BLaER1 (cell line): Measurements from ENCODE around the gene ACTMAP.
"Not testable (repeated sequence)": the region's sequence is repeated elsewhere in the genome, so short reads cannot be mapped to it uniquely, and the experiment has no call there.

Experiments
- H3K27ac ChIP-seq: shearing (Covaris generic); formaldehyde crosslinking; 2 replicates; pipeline ENCODE4 v1.8.1; 2022
- H3K27me3 ChIP-seq: shearing (Covaris generic); formaldehyde crosslinking; 2 replicates; pipeline ENCODE4 v1.8.1; 2022
- H3K36me3 ChIP-seq: shearing (Covaris generic); formaldehyde crosslinking; 2 replicates; pipeline ENCODE4 v1.8.1; 2022
- H3K4me1 ChIP-seq: shearing (Covaris generic); formaldehyde crosslinking; 2 replicates; pipeline ENCODE4 v1.8.1; 2022
- H3K4me2 ChIP-seq: shearing (Covaris generic); formaldehyde crosslinking; 2 replicates; pipeline ENCODE4 v1.8.1; 2022
- H3K4me3 ChIP-seq: shearing (Covaris generic); formaldehyde crosslinking; 2 replicates; pipeline ENCODE4 v1.8.1; 2022
- H3K9ac ChIP-seq: shearing (Covaris generic); formaldehyde crosslinking; 2 replicates; pipeline ENCODE4 v1.8.1; 2022
- H3K9me3 ChIP-seq: shearing (Covaris generic); formaldehyde crosslinking; 2 replicates; pipeline ENCODE4 v1.8.1; 2022
- H4K20me1 ChIP-seq: shearing (Covaris generic); formaldehyde crosslinking; 2 replicates; pipeline ENCODE4 v1.8.1; 2022
- Cebpa-rat ChIP-seq: shearing (Covaris generic); IDR thresholded peaks from 2 replicates; pipeline ENCODE4 v1.8.1; 2022

ACTMAP gene

DNA sequence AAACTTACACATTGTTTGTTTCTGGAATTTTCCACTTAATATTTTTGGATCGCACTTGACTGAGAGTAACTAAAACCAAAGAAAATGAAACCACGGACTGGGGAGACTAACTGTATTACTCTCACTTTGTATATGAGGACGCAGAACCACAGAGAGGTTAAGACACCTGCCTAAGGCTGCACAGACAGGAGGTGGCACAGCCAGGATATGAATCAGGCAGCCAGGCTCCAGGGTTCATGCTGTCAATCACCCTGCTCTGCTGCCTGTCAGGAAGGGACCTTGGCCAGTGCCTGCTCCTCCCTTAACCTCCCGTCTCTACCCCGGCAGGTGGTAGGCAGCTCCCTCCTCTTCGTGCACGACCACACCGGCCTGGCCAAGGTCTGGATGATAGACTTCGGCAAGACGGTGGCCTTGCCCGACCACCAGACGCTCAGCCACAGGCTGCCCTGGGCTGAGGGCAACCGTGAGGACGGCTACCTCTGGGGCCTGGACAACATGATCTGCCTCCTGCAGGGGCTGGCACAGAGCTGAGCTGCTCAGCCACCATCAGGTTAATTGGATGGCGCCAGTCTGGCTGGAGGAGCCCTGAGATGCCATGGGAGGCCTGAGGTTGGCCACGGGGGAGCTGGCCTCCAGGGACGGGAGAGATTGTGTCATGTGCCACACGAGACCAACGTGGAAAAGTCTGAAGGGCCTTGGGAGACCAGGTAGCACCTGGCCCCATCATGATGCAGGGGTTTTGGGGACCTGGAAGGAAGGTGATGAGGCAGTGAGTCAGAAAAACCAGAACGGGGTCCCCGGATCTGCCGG, 11.0 kb downstream of the ACTMAP start:
- Histone ChIP-seq H3K27me3 (no peaks in the 10 kb centered on the region), H3K4me1 (peaks cover 17% of the 10 kb centered on the region), H3K9ac (0 out of 2 replicates have a peak overlapping the region, but pooled peaks have one; percentile 45), H4K20me1 (no peaks in the 10 kb centered on the region), H3K4me3 (no peak overlapping the region), H3K9me3 (no peaks in the 10 kb centered on the region), H3K27ac (0 out of 2 replicates have a peak overlapping the region, but pooled peaks have one; percentile 26), H3K4me2 (peak overlapping the region; percentile 36), H3K36me3 (peaks cover 62% of the 10 kb centered on the region)
- no peak for TF ChIP-seq Cebpa-rat

DNA sequence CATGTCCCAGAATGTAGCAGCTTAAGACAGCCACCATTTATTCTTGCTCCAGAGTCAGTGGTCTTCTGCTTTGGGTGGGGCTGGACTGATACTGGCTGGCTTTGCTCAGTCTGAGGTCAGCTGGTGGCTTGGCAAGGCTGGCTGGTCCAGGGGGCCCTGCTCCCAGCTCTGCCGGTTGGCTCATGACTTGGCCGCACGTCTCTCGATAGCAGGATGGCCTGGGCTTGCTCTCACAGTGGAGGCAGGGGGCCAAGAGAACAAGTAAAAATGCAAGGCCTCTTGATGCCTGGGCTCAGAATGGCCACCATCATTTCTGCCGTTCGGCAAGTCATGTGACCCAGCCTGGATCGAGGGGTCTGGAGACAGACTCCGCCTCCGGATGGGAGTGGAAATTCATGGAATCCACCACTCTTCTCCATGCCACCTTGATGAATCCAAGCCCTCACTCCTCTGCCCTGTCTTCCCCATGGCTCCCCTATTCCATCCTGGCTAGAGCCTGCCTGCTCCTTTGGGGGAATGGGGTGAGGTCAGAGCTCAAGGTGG, 13.1 kb downstream of the ACTMAP start:
- Histone ChIP-seq H3K36me3 (peaks cover 74% of the 10 kb centered on the region), H3K4me2 (no peak overlapping the region), H3K4me3 (no peak overlapping the region), H3K27me3 (no peaks in the 10 kb centered on the region), H3K4me1 (peaks cover 17% of the 10 kb centered on the region), H3K9ac (no peak overlapping the region), H3K9me3 (no peaks in the 10 kb centered on the region), H3K27ac (no peak overlapping the region), H4K20me1 (no peaks in the 10 kb centered on the region)
- no peak for TF ChIP-seq Cebpa-rat

DNA sequence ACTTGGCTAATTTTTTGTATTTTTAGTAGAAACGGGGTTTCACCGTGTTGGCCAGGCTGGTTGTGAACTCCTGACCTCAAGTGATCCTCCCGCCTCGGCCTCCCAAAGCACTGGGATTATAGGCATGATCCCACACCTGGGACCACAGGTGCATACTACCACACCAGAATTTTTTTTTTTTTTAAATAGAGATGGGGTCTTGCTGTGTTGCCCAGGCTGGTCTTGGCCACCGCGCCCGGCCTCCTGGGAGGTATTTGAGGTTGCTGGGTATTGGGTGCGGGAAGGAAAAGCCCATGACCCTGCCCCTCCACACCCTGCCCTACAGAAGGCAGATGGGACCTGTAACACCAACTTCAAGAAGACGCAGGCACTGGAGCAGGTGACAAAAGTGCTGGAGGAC, 13.6 kb downstream of the ACTMAP start:
- Histone ChIP-seq H3K9ac (no peak overlapping the region), H3K4me3 (no peak overlapping the region), H3K27ac (no peak overlapping the region), H3K9me3 (no peaks in the 10 kb centered on the region), H3K27me3 (no peaks in the 10 kb centered on the region), H3K36me3 (peaks cover 79% of the 10 kb centered on the region), H3K4me2 (no peak overlapping the region), H4K20me1 (no peaks in the 10 kb centered on the region), H3K4me1 (peaks cover 17% of the 10 kb centered on the region)
- TF ChIP-seq Cebpa-rat, result no peak

DNA sequence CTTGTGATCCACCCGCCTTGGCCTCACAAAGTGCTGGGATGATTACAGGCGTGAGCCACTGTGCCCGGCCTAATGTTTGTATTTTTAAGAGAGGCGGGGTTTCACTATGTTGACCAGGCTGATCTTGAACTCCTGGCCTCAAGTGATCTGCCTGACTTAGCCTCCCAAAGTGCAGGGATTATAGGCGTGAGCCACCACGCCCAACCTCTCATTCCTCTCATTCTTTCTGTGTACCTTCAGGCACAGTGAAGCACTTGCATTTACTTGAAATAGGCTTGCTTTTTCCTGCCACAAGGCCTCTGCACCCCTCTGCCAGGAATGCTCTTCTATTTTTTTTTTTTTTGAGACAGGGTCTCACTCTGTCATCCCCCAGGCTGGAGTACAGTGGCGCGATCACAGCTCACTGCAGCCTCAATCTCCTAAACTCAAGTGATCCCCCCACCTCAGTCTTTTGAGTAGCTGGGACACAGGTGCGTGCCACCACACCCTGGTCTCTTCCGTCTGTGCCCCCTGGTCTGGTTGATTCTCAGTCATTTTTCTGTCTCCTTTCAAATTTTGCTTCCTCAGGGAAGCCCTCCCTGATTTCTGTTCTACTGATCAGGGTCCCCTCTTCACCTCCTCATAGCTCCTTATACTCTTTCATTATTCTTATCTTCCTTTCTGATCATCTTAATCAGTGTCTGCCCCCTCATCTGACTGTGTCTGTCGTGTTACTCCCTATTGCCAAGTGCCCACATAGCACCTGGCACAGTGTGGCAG, 15.1 kb downstream of the ACTMAP start:
- Histone ChIP-seq H4K20me1 (no peaks in the 10 kb centered on the region), H3K27me3 (no peaks in the 10 kb centered on the region), H3K4me2 (no peak overlapping the region), H3K27ac (no peak overlapping the region), H3K9ac (no peak overlapping the region), H3K4me1 (peaks cover 13% of the 10 kb centered on the region), H3K9me3 (no peaks in the 10 kb centered on the region), H3K4me3 (no peak overlapping the region), H3K36me3 (peaks cover 94% of the 10 kb centered on the region)
- TF ChIP-seq Cebpa-rat, result no peak

DNA sequence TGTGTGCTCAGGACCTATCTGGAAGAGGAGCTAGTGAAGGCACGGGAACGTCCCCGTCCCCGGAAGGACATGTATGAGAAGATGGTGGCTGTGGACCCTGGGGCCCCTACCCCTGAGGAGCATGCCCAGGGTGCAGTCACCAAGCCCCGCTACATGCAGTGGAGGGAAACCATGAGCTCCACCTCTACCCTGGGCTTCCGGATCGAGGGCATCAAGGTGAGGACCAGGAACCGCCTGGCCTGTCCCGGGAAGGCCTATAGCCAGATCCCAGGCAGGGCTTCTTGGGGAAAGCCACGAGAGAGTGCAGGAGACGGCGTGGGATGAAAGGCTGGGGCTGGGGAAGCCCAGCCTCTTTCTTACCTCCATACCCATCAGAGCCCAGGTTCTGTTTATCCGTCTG, 17.1 kb downstream of the ACTMAP start:
- H4K20me1 ChIP-seq, result no peaks in the 10 kb centered on the region
- peaks cover 96% of the 10 kb centered on the region for H3K36me3 ChIP-seq
- H3K4me1 ChIP-seq, result no peaks in the 10 kb centered on the region
- TF ChIP-seq Cebpa-rat, result no peak
- H3K9ac ChIP-seq, result no peak overlapping the region
- H3K4me3 ChIP-seq, result no peak overlapping the region
- no peaks in the 10 kb centered on the region for H3K9me3 ChIP-seq
- H3K27ac ChIP-seq, result no peak overlapping the region
- H3K4me2 ChIP-seq, result no peak overlapping the region
- H3K27me3 ChIP-seq, result no peaks in the 10 kb centered on the region

GRCh38 chr19:40732304-40732703, 18.0 kb downstream of the ACTMAP start:
- not testable (repeated sequence) for H3K4me2 ChIP-seq, H3K27ac ChIP-seq, H3K9ac ChIP-seq, H3K9me3 ChIP-seq, H3K27me3 ChIP-seq, H3K4me3 ChIP-seq, H3K4me1 ChIP-seq, H4K20me1 ChIP-seq
- peaks cover 99% of the 10 kb centered on the region for H3K36me3 ChIP-seq

GRCh38 chr19:40730065-40730464, 20.2 kb downstream of the ACTMAP start:
- H3K36me3 ChIP-seq, result peaks cover 97% of the 10 kb centered on the region
- H3K9me3 ChIP-seq, H3K4me1 ChIP-seq, H3K27ac ChIP-seq, H4K20me1 ChIP-seq, H3K4me2 ChIP-seq, H3K4me3 ChIP-seq, H3K9ac ChIP-seq, H3K27me3 ChIP-seq: not testable (repeated sequence)

DNA sequence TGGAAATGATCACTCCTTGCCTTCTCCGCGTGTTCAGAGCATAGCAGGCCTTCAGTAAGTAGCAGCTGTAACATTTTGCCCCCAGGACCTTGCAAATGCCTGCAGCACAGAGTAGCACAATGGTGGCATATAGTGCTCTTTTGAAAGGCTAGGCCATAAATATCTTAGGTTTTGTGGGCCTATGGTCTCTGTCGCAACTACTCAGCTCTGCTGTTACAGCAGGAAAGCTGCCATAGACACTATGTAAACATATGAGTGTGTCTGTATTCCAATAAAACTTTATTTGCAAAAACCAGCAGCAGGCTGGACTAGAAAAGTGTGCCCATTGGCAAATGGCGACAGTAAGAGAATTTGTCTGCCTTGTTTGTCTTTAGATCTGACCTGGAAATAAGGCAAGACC, 24.0 kb downstream of the ACTMAP start:
- no peaks in the 10 kb centered on the region for H3K4me1 ChIP-seq
- H3K9ac ChIP-seq, result no peak overlapping the region
- H3K9me3 ChIP-seq, result no peaks in the 10 kb centered on the region
- no peak overlapping the region for H3K4me2 ChIP-seq
- peaks cover 81% of the 10 kb centered on the region for H3K36me3 ChIP-seq
- no peak overlapping the region for H3K4me3 ChIP-seq
- no peak overlapping the region for H3K27ac ChIP-seq
- H3K27me3 ChIP-seq, result no peaks in the 10 kb centered on the region
- H4K20me1 ChIP-seq, result peaks cover 6% of the 10 kb centered on the region; the same call in 1 of the 2 replicates
- TF ChIP-seq Cebpa-rat, result no peak

DNA sequence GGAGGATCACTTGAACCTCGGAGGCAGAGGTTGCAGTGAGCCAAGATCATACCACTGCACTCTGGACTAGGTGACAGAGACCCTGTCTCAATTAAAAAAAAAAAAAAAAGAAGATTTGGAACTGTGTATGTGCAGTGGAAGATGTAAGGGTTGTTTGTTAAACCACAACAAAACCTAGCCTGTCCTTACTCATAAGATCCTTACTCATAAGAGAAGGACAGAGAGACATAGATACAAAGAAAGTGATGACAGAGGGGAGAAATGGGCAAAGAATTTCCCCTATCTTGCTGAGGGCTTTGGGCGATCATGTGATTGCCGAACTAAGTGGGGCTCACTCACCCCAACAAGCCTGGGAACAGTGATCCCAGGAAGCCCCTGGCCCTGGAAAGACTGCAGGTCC, 25.4 kb downstream of the ACTMAP start:
- TF ChIP-seq Cebpa-rat, result no peak

GRCh38 chr19:40724315-40724714, 26.0 kb downstream of the ACTMAP start:
- Histone ChIP-seq H3K9ac (no peak overlapping the region), H3K4me1 (peaks cover 19% of the 10 kb centered on the region), H3K4me2 (no peak overlapping the region), H4K20me1 (peaks cover 6% of the 10 kb centered on the region; the same call in 1 of the 2 replicates), H3K27me3 (no peaks in the 10 kb centered on the region), H3K36me3 (peaks cover 62% of the 10 kb centered on the region), H3K4me3 (no peak overlapping the region), H3K27ac (no peak overlapping the region), H3K9me3 (no peaks in the 10 kb centered on the region)
- no peak for TF ChIP-seq Cebpa-rat

More for the DNA sequence above, 25.4 kb downstream of the ACTMAP start:
- H3K36me3 ChIP-seq, result peaks cover 67% of the 10 kb centered on the region
- no peaks in the 10 kb centered on the region for H3K9me3 ChIP-seq
- H3K27me3 ChIP-seq, result no peaks in the 10 kb centered on the region
- no peak overlapping the region for H3K4me2 ChIP-seq
- H3K27ac ChIP-seq, result no peak overlapping the region
- no peak overlapping the region for H3K4me3 ChIP-seq
- H3K9ac ChIP-seq, result no peak overlapping the region
- peaks cover 6% of the 10 kb centered on the region; the same call in 1 of the 2 replicates for H4K20me1 ChIP-seq
- H3K4me1 ChIP-seq, result peaks cover 13% of the 10 kb centered on the region
